ENCODE data around the gene KLHL29.

DNA sequence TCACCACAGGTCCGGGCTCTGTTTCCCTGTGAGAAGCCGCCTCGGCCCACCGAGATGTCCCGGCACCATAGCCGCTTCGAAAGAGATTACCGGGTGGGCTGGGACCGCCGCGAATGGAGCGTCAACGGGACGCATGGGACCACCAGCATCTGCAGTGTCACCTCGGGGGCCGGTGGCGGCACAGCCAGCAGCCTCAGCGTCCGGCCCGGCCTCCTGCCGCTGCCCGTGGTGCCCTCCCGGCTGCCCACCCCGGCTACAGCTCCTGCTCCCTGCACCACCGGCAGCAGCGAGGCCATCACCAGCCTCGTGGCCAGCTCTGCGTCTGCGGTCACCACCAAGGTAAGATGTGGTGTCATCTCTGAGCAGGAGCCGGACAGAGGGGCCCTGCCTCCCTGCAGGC is 177.2 kb downstream of the KLHL29 start:
- TF ChIP-seq, protein P1, sequence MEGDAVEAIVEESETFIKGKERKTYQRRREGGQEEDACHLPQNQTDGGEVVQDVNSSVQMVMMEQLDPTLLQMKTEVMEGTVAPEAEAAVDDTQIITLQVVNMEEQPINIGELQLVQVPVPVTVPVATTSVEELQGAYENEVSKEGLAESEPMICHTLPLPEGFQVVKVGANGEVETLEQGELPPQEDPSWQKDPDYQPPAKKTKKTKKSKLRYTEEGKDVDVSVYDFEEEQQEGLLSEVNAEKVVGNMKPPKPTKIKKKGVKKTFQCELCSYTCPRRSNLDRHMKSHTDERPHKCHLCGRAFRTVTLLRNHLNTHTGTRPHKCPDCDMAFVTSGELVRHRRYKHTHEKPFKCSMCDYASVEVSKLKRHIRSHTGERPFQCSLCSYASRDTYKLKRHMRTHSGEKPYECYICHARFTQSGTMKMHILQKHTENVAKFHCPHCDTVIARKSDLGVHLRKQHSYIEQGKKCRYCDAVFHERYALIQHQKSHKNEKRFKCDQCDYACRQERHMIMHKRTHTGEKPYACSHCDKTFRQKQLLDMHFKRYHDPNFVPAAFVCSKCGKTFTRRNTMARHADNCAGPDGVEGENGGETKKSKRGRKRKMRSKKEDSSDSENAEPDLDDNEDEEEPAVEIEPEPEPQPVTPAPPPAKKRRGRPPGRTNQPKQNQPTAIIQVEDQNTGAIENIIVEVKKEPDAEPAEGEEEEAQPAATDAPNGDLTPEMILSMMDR (IDR thresholded peaks at IDR 0.05 in 2 of 3, conservative IDR thresholded peaks at IDR 0.05 in 1 of 3; ENCODE audit: borderline replicate concordance in 1 of 3, insufficient read depth in 1 of 3, low read depth in 2 of 3, low read length in 2 of 3), result no peak
- TF ChIP-seq POLR2A (IDR thresholded peaks at IDR 0.05; ENCODE audit: borderline replicate concordance, extremely low read depth, insufficient read depth, insufficient read length) (no peak), JUND (IDR thresholded peaks at IDR 0.05) (no peak), ZNF274 (IDR thresholded peaks at IDR 0.05; ENCODE audit: low read depth, low read length) (no peak), RAD21 (IDR thresholded peaks at IDR 0.05; ENCODE audit: low read depth) (no peak), POLR2AphosphoS5 (IDR thresholded peaks at IDR 0.05; ENCODE audit: low read depth, low read length) (no peak), EZH2 (IDR thresholded peaks at IDR 0.05) (no peak)
- TF ChIP-seq, protein P2, sequence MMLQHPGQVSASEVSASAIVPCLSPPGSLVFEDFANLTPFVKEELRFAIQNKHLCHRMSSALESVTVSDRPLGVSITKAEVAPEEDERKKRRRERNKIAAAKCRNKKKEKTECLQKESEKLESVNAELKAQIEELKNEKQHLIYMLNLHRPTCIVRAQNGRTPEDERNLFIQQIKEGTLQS (IDR thresholded peaks at IDR 0.05), result no peak
